IPS-11a (cell line): ENCODE data around the gene B3GAT1.
"Not testable (repeated sequence)": the region's sequence is repeated elsewhere in the genome, so short reads cannot be mapped to it uniquely, and the experiment has no call there.

ENCODE experiments used
- H3K4me3 ChIP-seq: one replicate; pipeline ENCODE4 v1.5.1; 2013; ENCODE audit warnings: low read depth, low read length, control low read depth

The B3GAT1 gene

GRCh38 chr11:134358856-134359490, 53.1 kb downstream of the B3GAT1 start:
- H3K4me3 ChIP-seq = no peak overlapping the region

- no peak overlapping the region for H3K4me3 ChIP-seq
Observed at GRCh38 chr11:134358165-134358855, 53.7 kb downstream of the B3GAT1 start.

- H3K4me3 ChIP-seq = no peak overlapping the region
Observed at GRCh38 chr11:134357545-134357839, 54.5 kb downstream of the B3GAT1 start.

- no peak overlapping the region for H3K4me3 ChIP-seq
Observed at GRCh38 chr11:134356656-134357544, 55.1 kb downstream of the B3GAT1 start.

- H3K4me3 ChIP-seq = no peak overlapping the region
Observed at GRCh38 chr11:134355656-134356055, 56.4 kb downstream of the B3GAT1 start.

GRCh38 chr11:134355136-134355535, 56.9 kb downstream of the B3GAT1 start:
- no peak overlapping the region for H3K4me3 ChIP-seq

- no peak overlapping the region for H3K4me3 ChIP-seq
Observed at GRCh38 chr11:134352111-134352510, 59.9 kb downstream of the B3GAT1 start.

GRCh38 chr11:134350381-134350780, 61.7 kb downstream of the B3GAT1 start:
- no peak overlapping the region for H3K4me3 ChIP-seq

GRCh38 chr11:134349802-134350355, 62.2 kb downstream of the B3GAT1 start:
- H3K4me3 ChIP-seq = no peak overlapping the region

- no peak overlapping the region for H3K4me3 ChIP-seq
Observed at GRCh38 chr11:134349109-134349801, 62.8 kb downstream of the B3GAT1 start.

GRCh38 chr11:134347441-134347840, 64.6 kb downstream of the B3GAT1 start:
- no peak overlapping the region for H3K4me3 ChIP-seq

GRCh38 chr11:134346976-134347350, 65.1 kb downstream of the B3GAT1 start:
- H3K4me3 ChIP-seq = no peak overlapping the region

- H3K4me3 ChIP-seq = no peak overlapping the region
Observed at GRCh38 chr11:134346101-134346975, 65.7 kb downstream of the B3GAT1 start.

- H3K4me3 ChIP-seq = no peak overlapping the region
Observed at GRCh38 chr11:134345237-134345550, 66.8 kb downstream of the B3GAT1 start.

GRCh38 chr11:134344497-134345236, 67.4 kb downstream of the B3GAT1 start:
- not testable (repeated sequence) for H3K4me3 ChIP-seq

GRCh38 chr11:134343646-134344045, 68.4 kb downstream of the B3GAT1 start:
- H3K4me3 ChIP-seq = no peak overlapping the region

- H3K4me3 ChIP-seq = no peak overlapping the region
Observed at GRCh38 chr11:134342572-134343340, 69.3 kb downstream of the B3GAT1 start.

GRCh38 chr11:134341805-134342571, 70.1 kb downstream of the B3GAT1 start:
- H3K4me3 ChIP-seq = no peak overlapping the region
